ENCODE data around the gene BTBD18.
A peak's percentile ranks its signal among the peaks of the same experiment; 100 is the strongest.

The BTBD18 gene, protein sequence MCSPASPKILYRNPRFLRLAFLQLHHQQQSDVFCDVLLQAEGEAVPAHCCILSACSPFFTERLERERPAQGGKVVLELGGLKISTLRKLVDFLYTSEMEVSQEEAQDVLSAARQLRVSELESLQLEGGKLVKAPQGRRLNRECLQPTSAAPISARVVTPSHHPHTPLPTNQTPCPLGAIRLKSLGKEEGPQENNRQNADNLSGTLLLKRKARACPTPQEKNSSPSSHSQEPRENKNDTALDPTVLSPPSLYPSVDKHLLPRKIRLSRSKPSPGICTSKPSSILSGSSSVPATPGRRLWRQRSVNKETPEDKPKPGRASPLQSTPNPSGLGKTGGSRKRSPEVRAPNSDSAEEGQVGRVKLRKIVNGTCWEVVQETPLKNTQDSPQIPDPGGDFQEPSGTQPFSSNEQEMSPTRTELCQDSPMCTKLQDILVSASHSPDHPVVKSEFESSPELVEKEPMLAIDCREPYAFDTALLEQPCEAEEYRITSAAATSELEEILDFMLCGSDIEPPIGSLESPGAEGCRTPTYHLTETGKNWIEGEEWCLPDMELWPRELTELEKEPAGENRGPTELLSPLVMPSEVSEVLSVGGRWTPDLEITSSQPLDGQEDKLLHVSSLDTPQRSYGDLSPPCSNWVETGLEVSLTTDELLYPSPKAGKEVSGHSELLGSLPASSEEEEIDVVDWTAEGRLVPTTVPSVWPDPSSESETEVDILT

DNA sequence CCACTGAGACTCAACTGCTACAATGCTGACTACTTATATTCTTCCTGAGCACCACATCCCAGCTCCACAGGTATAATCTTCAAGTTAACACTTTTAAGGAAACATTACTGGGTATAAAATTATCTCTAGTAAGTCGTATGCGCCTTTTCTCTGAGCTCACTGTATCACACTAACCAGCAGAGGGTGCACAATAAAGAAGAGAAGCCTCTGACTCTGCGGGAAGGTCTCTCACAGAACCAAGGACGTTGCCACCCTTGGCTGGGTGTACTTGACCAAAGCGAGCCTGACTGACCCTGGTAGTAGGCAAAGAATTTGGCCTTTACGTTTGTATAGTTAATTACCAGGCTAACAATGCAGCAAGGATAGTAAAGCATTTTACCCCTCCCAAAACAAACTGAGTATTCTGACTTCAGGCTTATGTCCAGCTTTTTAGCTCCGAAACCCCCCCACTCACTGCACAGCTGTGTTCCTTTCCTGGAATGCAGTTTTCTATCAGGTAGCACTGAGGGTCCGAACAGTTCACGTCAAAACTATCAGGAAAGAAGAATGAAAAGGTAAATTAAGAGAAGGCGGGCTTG lies at the start of gene BTBD18:
BTBD18 (minus strand) TSS at position 144 of the 578 bp plus-strand sequence. CDS start 631 bp downstream, outside the sequence.
- DNase-seq: no peak

DNA sequence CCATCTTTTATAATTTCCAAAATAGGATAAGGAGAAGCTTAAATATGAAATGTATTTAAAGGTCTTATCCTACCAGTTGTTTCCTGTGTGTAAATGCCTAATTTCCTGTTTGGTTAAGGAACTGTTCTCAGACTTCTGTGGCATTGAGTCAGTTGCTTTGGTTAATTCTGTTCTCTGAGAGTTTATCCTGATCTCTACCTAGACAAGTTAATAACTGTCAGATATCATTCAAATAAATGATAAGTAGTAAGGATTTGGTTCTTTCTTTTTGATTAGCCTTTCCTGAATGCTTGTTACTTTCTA lies 49.5 kb upstream of the BTBD18 start:
- no peak for DNase-seq

- DNase-seq: no peak
Measured at GRCh38 chr11:57800444-57801182, 49.0 kb upstream of the BTBD18 start.

DNA sequence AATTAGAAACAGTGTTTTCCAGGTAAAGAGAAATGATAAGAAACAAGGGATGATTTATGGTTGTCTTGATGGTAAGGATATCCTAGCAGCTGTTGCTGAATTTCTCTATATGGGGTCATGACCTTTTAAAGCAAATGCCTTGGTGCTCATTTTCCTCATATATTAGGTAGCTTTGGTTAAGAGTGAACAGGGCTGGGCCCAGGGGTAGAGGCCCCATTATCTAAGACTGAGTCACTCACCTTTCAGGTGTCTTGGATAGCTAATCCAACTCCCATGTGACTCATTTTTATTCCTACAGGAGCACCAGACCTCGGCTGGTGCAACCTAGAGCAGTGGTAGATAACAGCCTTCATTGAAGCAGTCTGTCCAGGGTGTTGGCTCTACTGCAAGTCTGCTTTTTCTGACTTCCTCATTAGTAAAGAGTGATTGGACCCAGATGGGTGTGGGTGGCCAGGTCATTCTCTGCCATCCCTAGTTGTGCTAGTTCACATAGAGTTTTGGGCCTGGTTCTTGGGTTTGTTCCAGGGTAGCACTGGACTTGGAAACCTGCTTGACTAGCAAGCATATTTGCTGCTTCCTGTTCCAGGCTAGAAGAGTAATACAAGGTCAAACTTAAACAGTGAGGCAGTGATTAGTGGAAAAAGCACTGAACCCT lies 47.4 kb upstream of the BTBD18 start:
- DNase-seq: no peak

- no peak for DNase-seq
Measured at GRCh38 chr11:57793351-57794115, 41.9 kb upstream of the BTBD18 start.

DNA sequence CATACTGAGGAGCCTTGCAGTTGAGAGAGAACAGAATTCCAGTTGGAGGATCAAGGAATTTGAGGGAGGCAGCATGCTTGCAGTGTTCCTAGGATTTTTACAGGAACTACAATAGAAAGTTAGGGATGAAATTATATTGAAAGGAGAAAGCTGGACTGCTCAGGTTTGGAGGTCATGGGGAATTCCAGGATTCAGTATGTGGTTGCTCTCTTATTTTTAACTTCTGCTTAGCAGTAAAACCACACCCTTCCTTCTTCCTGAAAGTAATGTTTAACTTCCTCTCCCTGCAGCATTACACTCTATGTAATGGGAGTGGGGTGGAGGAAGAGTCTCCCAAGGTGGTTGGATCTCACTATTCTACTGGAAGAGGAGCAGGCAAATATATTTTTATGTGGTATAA lies 41.3 kb upstream of the BTBD18 start:
- no peak for DNase-seq

DNA sequence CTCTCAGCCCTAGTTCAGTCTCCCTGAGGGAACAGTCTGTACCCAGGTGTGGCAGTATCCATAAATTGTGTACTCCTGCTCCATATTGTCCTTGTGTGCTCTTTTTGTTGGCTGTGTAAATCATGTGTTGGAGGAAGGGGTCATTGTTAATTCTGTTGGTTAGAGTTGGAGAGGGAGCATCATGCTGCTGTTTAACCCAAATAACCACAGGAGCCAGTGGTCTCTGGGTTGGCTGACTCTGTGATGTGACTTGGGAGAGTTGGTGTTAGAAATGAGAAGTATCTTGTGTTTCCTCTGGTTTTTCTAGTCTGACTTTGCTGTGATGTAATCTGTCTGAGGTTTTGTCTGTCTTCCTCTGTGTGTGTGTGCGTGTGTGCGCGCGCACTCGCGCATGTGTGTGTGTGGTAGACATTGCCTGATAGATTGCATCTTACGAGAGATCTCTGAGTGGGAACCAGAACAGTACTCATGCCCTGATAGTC lies 40.5 kb upstream of the BTBD18 start:
- DNase-seq: peak; percentile 79

DNA sequence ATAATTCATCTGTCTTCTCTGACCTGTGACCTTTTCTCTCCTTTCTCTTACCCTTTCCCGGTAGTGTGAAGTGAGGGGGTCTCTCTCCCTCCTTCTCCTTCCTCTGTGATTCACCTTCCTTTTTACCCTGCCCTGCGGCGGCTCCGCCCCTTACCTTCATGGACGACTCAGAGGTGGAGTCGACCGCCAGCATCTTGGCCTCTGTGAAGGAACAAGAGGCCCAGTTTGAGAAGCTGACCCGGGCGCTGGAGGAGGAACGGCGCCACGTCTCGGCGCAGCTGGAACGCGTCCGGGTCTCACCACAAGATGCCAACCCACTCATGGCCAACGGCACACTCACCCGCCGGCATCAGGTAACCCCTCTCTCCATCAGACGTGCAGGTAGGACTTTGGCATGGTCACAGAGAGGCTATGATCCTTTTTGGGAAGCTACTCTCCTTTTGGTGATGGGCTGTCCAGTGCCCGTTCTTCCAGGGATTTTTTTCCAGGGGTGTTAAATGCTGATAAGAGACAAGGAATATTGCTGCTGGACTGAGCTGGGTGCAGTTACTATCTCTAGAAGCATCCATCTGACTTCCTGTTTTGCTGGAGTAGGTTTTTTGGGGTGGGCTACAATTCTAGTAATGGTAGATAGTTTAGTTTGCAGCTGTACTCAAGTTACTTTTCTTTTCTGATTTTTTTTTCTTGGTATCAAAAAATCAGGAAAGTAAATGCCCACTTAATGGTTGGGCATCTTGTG lies 39.9 kb upstream of the BTBD18 start:
- DNase-seq: peak; percentile 7

- DNase-seq: no peak
Measured at GRCh38 chr11:57788703-57789088, 37.1 kb upstream of the BTBD18 start.

GRCh38 chr11:57787920-57788702 lies 36.5 kb upstream of the BTBD18 start:
- DNase-seq: no peak

DNA sequence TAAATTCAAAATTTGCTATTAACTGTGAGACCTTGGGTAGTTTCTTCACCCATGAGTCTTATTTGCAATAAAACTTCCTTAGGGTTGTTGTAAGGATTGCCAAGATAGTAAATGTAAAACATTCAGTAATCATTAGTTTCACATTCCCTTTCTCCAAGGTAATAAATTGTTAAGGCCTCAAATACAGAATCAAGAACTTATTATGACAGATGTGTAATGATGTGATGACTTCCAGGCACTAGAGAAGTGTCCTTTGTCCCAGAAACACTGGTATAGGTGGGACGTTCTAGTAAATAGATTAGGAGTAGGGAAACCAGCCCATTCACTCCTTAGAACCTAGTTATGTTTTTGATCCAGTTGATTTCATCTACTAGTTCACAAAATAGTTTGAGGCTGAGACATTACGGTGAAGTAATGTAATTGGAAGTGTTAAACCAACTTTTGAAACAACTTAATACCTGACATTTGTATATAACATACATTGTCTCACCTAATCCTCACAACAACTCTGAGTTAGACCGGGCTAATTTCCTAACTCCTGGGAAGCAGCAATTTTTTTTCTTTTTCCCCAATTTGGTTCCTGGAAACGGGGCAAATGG lies 35.5 kb upstream of the BTBD18 start:
- DNase-seq: no peak

- DNase-seq: no peak
Measured at GRCh38 chr11:57786436-57786835, 34.8 kb upstream of the BTBD18 start.

DNA sequence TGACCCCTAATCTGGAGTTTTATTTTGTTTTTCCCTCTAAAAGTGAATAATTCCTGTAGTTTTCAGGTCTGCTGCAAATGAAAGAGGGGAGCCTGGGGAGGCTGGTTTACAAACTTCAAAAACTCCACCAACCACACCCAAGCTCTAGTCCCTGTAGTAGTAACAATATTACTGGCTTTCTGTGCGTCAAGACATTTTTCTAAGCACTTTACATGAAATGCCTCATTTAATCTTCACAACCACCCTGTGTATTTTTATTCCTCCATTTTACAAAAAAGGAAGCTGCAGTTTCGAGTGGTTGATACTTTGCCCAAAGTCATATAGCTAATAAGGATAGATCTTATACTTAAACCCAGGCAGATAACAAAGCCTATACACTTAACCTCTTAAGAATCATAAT lies 33.5 kb upstream of the BTBD18 start:
- no peak for DNase-seq

DNA sequence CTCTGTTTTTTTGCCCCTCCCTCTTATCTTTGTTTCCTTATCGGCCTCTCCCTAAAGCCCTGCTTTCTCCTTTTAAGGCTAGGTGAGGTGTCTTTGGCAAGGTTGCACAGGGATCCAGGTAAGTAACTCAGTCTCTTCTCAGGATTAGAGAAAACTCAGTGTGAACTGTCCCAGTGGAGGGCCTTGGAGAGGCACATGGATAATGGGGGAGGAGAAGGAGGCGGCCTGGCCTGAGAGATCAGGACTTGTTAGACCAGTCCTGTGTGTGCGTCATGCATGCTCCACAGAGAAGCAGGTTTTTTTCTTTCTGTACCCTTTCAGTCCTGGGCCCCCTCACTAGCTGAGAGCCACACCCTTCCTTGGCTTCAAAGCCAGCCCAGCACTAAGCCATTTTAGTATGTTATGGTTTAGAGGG lies 29.9 kb upstream of the BTBD18 start:
- DNase-seq: no peak

GRCh38 chr11:57779276-57779675 lies 27.7 kb upstream of the BTBD18 start:
- no peak for DNase-seq

- DNase-seq: no peak
Measured at GRCh38 chr11:57778318-57779037, 26.9 kb upstream of the BTBD18 start.

DNA sequence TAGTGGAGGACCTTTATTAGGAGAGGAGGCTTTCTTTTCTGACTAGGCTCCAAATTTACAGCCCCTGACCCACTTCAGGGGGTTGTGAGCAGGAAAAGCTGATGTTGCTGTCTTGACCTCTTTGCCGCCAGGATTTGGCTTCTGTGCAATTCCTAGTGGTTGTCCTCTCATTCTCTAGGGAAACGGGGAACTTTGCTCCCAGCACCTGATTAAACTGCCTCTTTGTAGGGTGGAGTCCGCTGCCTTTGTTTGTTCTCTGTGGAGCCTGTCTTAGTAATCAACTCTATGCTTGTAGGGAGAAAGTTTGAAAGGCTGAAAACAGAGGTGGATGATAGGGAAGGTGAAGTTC lies 26.3 kb upstream of the BTBD18 start:
- no peak for DNase-seq

GRCh38 chr11:57776577-57777210 lies 25.1 kb upstream of the BTBD18 start:
- DNase-seq: no peak

- DNase-seq: no peak
Measured at GRCh38 chr11:57776031-57776521, 24.5 kb upstream of the BTBD18 start.
